SU-DHL-6 (cell line): ENCODE data around the gene OR52J3.

Source experiments
- EZH2phosphoT487 ChIP-seq: fragments of 200-600 bp; sonication (generic), shearing (Covaris generic); conservative IDR thresholded peaks from 2 replicates; pipeline ENCODE4 v1.6.1; 2018; ENCODE audit warnings: mild to moderate bottlenecking, antibody characterized with exemption, low read length, moderate library complexity, mixed read lengths
- TF ChIP-seq, protein P1 (sequence below): fragments of 200-600 bp; sonication (generic); IDR thresholded peaks from one replicate; pipeline ENCODE4 v1.5.1; 2017; ENCODE audit warnings: antibody characterized with exemption, mild to moderate bottlenecking, low read length, moderate library complexity; ENCODE audit not compliant: insufficient read depth, poor library complexity, severe bottlenecking

DNA sequence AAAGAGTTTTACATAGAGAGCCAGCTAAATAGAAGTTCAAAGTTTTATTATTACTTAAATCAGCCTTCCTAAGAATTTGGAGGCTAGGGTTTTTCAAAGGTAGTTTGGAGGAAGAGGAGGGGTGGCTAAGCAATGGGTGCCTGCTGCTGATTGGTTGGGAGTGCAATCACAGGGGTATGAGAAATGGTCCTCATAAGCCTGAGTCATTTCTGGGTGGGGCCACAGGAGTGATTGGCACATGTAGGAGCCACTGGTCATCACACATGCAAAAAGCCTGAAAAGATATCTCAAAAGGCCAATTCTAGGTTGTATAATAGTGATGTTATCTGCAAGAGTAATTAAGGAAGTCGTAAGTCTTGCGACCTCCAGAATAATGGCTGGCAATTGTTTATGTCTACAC lies 38.8 kb upstream of the OR52J3 start:
- TF ChIP-seq, protein P1, sequence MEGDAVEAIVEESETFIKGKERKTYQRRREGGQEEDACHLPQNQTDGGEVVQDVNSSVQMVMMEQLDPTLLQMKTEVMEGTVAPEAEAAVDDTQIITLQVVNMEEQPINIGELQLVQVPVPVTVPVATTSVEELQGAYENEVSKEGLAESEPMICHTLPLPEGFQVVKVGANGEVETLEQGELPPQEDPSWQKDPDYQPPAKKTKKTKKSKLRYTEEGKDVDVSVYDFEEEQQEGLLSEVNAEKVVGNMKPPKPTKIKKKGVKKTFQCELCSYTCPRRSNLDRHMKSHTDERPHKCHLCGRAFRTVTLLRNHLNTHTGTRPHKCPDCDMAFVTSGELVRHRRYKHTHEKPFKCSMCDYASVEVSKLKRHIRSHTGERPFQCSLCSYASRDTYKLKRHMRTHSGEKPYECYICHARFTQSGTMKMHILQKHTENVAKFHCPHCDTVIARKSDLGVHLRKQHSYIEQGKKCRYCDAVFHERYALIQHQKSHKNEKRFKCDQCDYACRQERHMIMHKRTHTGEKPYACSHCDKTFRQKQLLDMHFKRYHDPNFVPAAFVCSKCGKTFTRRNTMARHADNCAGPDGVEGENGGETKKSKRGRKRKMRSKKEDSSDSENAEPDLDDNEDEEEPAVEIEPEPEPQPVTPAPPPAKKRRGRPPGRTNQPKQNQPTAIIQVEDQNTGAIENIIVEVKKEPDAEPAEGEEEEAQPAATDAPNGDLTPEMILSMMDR: no peak
- TF ChIP-seq EZH2phosphoT487: no peak
